ENCODE measurements around the gene UBA5. TPM values are rescaled to one million over a fixed set of nuclear protein-coding genes. Genes with fewer than 3 reads are reported as not detected.

UBA5 gene
- polyA plus RNA-seq, 3 donors: 9.3 to 19.5 (median 13.8) TPM

DNA sequence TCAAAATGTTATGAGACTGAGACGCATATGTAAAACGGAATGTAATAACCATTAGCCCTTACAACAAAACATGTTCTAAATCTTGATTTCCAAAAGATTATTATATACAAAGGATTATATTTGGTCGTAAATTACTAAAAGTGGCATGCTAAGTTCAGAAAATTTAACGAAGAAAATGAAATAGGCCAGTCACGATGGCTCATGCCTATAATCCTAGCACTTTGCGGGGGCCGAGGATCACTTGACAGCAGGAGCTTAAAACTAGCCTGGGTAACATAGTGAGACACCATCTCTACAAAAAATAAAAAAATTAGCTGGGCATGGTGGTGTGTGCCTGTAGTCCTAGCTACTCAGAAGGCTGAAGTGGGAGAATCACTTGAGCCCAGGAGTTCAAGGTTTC, 29.5 kb upstream of the UBA5 start:
- no peak overlapping the region for H2AFZ ChIP-seq (ENCODE audit: insufficient read depth, low read depth, low read length, poor library complexity, severe bottlenecking)
- H3K4me3 Mint-ChIP-seq: no peak overlapping the region
- H3K79me2 ChIP-seq (ENCODE audit: insufficient read depth, low read length): no peaks in the 10 kb centered on the region
- H3K27me3 Mint-ChIP-seq (ENCODE audit: low read depth in 3 of 3): no peaks in the 10 kb centered on the region
- H3K27ac Mint-ChIP-seq: no peak overlapping the region
- H3K4me1 Mint-ChIP-seq: no peaks in the 10 kb centered on the region
- intact Hi-C loops (cut with micrococcal nuclease): no loop called here
- no peaks in the 10 kb centered on the region for H3K27me3 ChIP-seq (ENCODE audit: control insufficient read depth in 2 of 2, insufficient read depth in 2 of 2, low read length in 2 of 2)
- no peak overlapping the region for H3K27ac ChIP-seq (ENCODE audit: low read depth in 1 of 2, low read length in 2 of 2)
- peaks cover 12 to 20% of the 10 kb centered on the region in 2 donors for H3K36me3 Mint-ChIP-seq
- no peaks in the 10 kb centered on the region for H3K9me3 Mint-ChIP-seq
- no peak for DNase-seq
- no peak overlapping the region for H3K9ac ChIP-seq (ENCODE audit: insufficient read depth, low read length, poor library complexity, severe bottlenecking)
- H3K4me1 ChIP-seq (ENCODE audit: control insufficient read depth in 1 of 2, insufficient read depth in 2 of 2, low read length in 2 of 2): no peaks in the 10 kb centered on the region
- H3K4me2 ChIP-seq (replicated peaks; ENCODE audit: extremely low read depth, low read length, poor library complexity, severe bottlenecking): no peak overlapping the region
- no peaks in the 10 kb centered on the region for H4K20me1 ChIP-seq (ENCODE audit: insufficient read depth, low read length)
- no peaks in the 10 kb centered on the region for H3K9me3 ChIP-seq (replicated peaks in 1 of 2; ENCODE audit: control insufficient read depth in 1 of 2, insufficient read depth in 1 of 2, low read length in 2 of 2)
- 100% methylated on average over 2 of the region's 7 CpGs for WGBS (ENCODE audit: insufficient coverage)
- no peak overlapping the region for H3K4me3 ChIP-seq (replicated peaks in 1 of 3; ENCODE audit: low read depth in 2 of 3, low read length in 3 of 3)
- TF ChIP-seq, protein P1, sequence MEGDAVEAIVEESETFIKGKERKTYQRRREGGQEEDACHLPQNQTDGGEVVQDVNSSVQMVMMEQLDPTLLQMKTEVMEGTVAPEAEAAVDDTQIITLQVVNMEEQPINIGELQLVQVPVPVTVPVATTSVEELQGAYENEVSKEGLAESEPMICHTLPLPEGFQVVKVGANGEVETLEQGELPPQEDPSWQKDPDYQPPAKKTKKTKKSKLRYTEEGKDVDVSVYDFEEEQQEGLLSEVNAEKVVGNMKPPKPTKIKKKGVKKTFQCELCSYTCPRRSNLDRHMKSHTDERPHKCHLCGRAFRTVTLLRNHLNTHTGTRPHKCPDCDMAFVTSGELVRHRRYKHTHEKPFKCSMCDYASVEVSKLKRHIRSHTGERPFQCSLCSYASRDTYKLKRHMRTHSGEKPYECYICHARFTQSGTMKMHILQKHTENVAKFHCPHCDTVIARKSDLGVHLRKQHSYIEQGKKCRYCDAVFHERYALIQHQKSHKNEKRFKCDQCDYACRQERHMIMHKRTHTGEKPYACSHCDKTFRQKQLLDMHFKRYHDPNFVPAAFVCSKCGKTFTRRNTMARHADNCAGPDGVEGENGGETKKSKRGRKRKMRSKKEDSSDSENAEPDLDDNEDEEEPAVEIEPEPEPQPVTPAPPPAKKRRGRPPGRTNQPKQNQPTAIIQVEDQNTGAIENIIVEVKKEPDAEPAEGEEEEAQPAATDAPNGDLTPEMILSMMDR (IDR thresholded peaks at IDR 0.05): no peak
- peaks cover 14 to 17% of the 10 kb centered on the region in 2 donors for H3K36me3 ChIP-seq (replicated peaks in 1 of 2; ENCODE audit: control insufficient read depth in 1 of 2, insufficient read depth in 2 of 2, low read length in 2 of 2)

DNA sequence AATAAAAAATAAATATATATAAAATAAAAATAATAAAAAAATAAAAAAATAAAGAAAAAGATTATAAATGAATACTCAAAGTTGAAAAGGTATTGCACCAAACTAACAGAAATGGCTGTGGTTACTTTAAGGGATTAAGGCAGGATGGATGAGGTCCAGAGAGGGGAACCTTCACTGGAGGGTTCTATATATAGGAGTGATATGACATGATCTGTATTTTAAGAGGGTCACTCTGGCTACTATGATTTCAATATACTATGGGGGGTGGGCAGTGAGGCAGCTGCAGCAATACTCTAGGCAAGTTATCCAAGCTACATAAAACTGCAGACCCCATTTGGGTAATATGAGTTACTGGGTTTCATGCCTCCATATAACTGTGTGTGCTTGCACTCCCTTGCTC, 25.1 kb upstream of the UBA5 start:
- H3K9me3 ChIP-seq (replicated peaks in 1 of 2; ENCODE audit: control insufficient read depth in 1 of 2, insufficient read depth in 1 of 2, low read length in 2 of 2): no peaks in the 10 kb centered on the region
- TF ChIP-seq, protein P1 (IDR thresholded peaks at IDR 0.05): no peak
- no peaks in the 10 kb centered on the region for H3K4me1 ChIP-seq (ENCODE audit: control insufficient read depth in 1 of 2, insufficient read depth in 2 of 2, low read length in 2 of 2)

More for the DNA sequence above, 25.1 kb upstream of the UBA5 start:
- H3K4me2 ChIP-seq (replicated peaks; ENCODE audit: extremely low read depth, low read length, poor library complexity, severe bottlenecking): no peak overlapping the region
- H3K27me3 ChIP-seq (ENCODE audit: control insufficient read depth in 2 of 2, insufficient read depth in 2 of 2, low read length in 2 of 2): no peaks in the 10 kb centered on the region
- intact Hi-C loops (cut with micrococcal nuclease): no loop called here
- H3K27ac ChIP-seq (ENCODE audit: low read depth in 1 of 2, low read length in 2 of 2): no peak overlapping the region
- H3K4me3 ChIP-seq (replicated peaks in 1 of 3; ENCODE audit: low read depth in 2 of 3, low read length in 3 of 3): no peak overlapping the region
- Mint-ChIP-seq H3K4me3 (no peak overlapping the region), H3K4me1 (no peaks in the 10 kb centered on the region), H3K27ac (no peak overlapping the region), H3K36me3 (peaks cover 12 to 22% of the 10 kb centered on the region in 2 donors), H3K9me3 (no peaks in the 10 kb centered on the region), H3K27me3 (ENCODE audit: low read depth in 3 of 3) (no peaks in the 10 kb centered on the region)
- no peak overlapping the region for H2AFZ ChIP-seq (ENCODE audit: insufficient read depth, low read depth, low read length, poor library complexity, severe bottlenecking)
- no peak overlapping the region for H3K9ac ChIP-seq (ENCODE audit: insufficient read depth, low read length, poor library complexity, severe bottlenecking)
- H4K20me1 ChIP-seq (ENCODE audit: insufficient read depth, low read length): no peaks in the 10 kb centered on the region
- peaks cover 4 to 27% of the 10 kb centered on the region in 2 donors for H3K36me3 ChIP-seq (replicated peaks in 1 of 2; ENCODE audit: control insufficient read depth in 1 of 2, insufficient read depth in 2 of 2, low read length in 2 of 2)
- no peak for DNase-seq
- H3K79me2 ChIP-seq (ENCODE audit: insufficient read depth, low read length): no peaks in the 10 kb centered on the region

Measured in CD14-positive monocyte (primary cell).